Upper lobe of right lung (tissue), 1 donor: ENCODE data around the gene TUBGCP2. TPM values are rescaled to one million over a fixed set of nuclear protein-coding genes. Genes with fewer than 3 reads are reported as not detected.

Experiments
- ATAC-seq: fragments of 200-7000 bp; cut with Tn5 transposase; one replicate; pipeline ENCODE4 v1.9.1; 2020; ENCODE audit warnings: mild to moderate bottlenecking, moderate library complexity
- DNase-seq: peaks from one replicate; pipeline ENCODE4 v3.0.0-alpha.2; 2020
- H3K27ac ChIP-seq: fragments of 200-600 bp; one replicate; pipeline ENCODE4 v1.8.0; 2022
- H3K27me3 ChIP-seq: fragments of 200-600 bp; one replicate; pipeline ENCODE4 v1.8.0; 2022; ENCODE audit warnings: mild to moderate bottlenecking
- H3K36me3 ChIP-seq: fragments of 200-600 bp; one replicate; pipeline ENCODE4 v1.8.0; 2022
- H3K4me1 ChIP-seq: fragments of 200-600 bp; one replicate; pipeline ENCODE4 v1.8.0; 2022
- H3K4me3 ChIP-seq: fragments of 200-600 bp; one replicate; pipeline ENCODE4 v1.8.0; 2022; ENCODE audit warnings: mild to moderate bottlenecking
- H3K9me3 ChIP-seq: fragments of 200-600 bp; one replicate; pipeline ENCODE4 v1.8.0; 2022
- intact Hi-C: fragments of 100-400 bp; cut with DNase I; formaldehyde crosslinking; loops from one replicate; pipeline ENCODE4 v1.11.0; 2022
- total RNA-seq: library from RNA; stranded (reverse); fragmentation: NEBNext Ultra II Directional; extraction: Animal tissue kit (Norgen Biotek cat#: 25700); gene quantifications from one replicate; pipeline ENCODE4 v1.2.1, GENCODE V29; 2021
- TF ChIP-seq, protein P1 (sequence below): fragments of 200-600 bp; IDR thresholded peaks from one replicate; pipeline ENCODE4 v1.8.0; 2022; ENCODE audit warnings: antibody characterized with exemption
- donor health status: DM: no; HTN: yes; CAD: no; lungs with severe emphysema.

TUBGCP2 gene
- total RNA-seq, 1 donor from 2014 or later: 44.6 TPM

DNA sequence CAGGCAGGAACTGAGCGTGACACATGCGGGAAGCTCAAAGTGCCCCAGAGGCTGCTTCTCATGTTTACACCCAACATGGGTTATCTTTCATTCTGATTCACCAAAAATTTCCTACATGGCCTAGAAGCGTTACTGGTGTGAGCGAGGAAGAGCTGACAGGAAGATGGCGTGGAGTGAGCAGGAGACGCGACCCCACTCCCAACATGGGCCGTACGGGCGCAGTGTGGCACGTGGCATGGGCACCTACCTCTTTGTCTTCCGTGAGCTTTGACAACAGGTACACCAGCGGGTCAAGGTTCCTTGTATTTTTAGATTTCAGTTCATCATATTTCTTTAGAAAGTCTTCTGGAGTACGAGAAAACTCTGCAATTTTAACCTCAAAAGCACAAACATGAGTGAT is 8.9 kb downstream of the TUBGCP2 start:
- TF ChIP-seq, protein P1, sequence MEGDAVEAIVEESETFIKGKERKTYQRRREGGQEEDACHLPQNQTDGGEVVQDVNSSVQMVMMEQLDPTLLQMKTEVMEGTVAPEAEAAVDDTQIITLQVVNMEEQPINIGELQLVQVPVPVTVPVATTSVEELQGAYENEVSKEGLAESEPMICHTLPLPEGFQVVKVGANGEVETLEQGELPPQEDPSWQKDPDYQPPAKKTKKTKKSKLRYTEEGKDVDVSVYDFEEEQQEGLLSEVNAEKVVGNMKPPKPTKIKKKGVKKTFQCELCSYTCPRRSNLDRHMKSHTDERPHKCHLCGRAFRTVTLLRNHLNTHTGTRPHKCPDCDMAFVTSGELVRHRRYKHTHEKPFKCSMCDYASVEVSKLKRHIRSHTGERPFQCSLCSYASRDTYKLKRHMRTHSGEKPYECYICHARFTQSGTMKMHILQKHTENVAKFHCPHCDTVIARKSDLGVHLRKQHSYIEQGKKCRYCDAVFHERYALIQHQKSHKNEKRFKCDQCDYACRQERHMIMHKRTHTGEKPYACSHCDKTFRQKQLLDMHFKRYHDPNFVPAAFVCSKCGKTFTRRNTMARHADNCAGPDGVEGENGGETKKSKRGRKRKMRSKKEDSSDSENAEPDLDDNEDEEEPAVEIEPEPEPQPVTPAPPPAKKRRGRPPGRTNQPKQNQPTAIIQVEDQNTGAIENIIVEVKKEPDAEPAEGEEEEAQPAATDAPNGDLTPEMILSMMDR: no peak
- H3K9me3 ChIP-seq: no peaks in the 10 kb centered on the region

DNA sequence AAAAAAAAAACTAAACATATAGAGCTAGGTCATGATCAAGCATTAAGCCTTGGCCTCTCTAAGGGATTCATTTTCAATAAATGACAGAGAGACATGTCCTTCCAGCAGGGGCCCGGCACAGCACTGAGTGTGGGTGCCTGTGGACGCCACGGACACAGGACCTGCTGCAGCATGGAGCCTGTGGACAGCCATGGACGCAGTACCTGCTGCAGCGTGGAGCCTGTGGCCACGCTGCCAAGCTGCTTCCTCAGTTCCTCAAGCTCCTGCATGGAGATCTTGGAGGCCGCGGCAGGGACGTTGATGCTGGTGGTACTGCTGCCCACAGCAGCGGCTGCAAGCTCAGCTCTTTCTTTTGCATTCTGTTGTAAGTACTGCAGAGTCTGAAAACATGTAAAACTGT is 9.4 kb downstream of the TUBGCP2 start:
- DNase-seq: no peak
- ATAC-seq: no peak
- H3K27me3 ChIP-seq: no peaks in the 10 kb centered on the region
- H3K27ac ChIP-seq: no peak overlapping the region
- intact Hi-C loops: no loop called here
- peaks cover 84% of the 10 kb centered on the region for H3K36me3 ChIP-seq
- TF ChIP-seq, protein P1: no peak
- H3K4me3 ChIP-seq: no peak overlapping the region
- H3K9me3 ChIP-seq: no peaks in the 10 kb centered on the region
- no peaks in the 10 kb centered on the region for H3K4me1 ChIP-seq

More for the DNA sequence above, 8.9 kb downstream of the TUBGCP2 start:
- Histone ChIP-seq H3K27ac (no peak overlapping the region), H3K27me3 (no peaks in the 10 kb centered on the region), H3K36me3 (peaks cover 79% of the 10 kb centered on the region), H3K4me3 (no peak overlapping the region), H3K4me1 (no peaks in the 10 kb centered on the region)
- intact Hi-C loops: no loop called here
- DNase-seq (no peak), ATAC-seq (no peak)

DNA sequence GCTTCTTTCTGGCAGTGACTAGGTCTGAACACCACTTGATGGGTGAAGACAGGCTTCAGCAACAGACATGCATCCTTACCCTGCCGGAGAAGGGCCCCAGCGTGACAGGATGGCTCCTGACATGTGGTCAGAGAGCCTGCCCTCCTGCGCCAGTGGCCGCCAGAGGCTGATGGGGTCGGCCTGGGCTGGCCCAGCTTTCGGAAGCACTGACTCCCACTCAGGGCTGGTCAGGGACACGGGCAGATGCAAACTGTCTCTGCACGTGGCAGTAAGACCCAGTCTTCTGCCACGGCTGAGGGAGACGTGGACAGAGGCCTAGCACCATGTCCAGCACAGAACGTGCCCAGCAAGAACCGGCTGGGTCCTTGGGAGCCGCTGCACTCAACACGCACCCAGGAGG is 10.2 kb downstream of the TUBGCP2 start:
- DNase-seq (no peak), ATAC-seq (no peak)
- Histone ChIP-seq H3K4me3 (no peak overlapping the region), H3K27ac (no peak overlapping the region), H3K27me3 (no peaks in the 10 kb centered on the region), H3K4me1 (no peaks in the 10 kb centered on the region), H3K36me3 (peaks cover 91% of the 10 kb centered on the region), H3K9me3 (no peaks in the 10 kb centered on the region)
- intact Hi-C loops: no loop called here
- TF ChIP-seq, protein P1: no peak

DNA sequence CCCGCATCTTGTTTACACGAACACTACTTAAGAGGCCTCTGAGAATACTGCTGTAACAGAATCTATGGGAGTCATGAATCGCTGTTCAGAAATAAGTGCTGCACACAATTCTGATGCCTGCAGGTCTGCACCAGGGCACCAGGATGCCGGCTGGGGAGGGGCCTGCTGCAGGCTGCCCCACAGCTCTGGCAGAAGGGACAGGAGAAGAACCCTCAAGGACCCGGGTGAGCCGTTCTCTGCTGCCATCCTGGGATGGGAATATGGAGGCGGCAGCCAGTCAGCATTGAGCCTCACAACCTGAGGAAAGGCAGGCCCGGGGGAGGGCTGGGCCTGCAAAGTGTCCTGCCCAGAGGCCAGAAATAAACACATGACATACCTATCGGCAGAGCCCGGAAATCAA is 11.2 kb downstream of the TUBGCP2 start:
- no peak for DNase-seq
- H3K36me3 ChIP-seq: peaks cover 98% of the 10 kb centered on the region

DNA sequence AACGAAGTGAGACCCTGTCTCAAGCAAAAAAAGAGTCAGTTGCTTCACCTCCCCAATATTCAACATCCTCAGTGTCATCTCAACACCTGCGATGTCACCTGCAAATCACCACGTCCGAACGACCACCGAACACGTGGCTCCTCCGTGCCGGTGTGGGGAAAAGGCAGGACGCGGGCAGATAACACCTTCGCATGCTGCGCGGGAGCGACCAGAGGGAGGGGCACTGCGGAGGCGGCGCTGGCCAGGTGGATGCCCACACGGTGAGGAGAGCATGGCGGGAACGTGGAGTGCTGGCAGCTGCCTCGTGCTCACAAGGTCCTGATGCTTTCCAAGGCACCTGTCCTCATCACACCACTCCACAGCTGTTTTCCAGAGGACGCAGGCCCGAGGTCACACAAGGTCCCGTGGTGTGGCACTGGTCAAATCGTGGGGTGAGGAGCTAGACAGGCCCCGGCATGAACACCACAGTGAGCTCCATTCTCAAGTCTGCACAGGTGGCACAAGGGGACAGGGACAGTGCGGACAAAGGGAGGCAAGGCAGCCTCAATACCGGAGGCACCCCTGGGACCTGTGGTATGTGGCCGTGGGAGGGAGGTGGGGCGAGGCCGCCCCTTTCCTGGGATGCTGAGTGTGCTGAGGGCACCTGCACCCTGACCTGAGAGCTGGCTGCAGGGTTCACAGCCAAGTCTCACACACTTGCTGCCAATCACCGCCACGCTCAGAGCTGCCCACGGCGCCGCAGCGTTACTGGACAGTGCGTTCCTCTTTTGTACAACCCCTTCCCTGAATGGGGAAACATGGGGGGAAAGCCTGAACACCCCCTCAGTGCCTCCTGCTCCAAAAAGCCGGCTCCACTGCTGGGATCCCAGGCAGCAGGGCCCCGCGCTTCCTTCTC is 13.0 kb downstream of the TUBGCP2 start:
- no peaks in the 10 kb centered on the region for H3K4me1 ChIP-seq
- intact Hi-C loops: no loop called here
- no peak overlapping the region for H3K4me3 ChIP-seq
- ATAC-seq: no peak
- no peak overlapping the region for H3K27ac ChIP-seq
- no peaks in the 10 kb centered on the region for H3K9me3 ChIP-seq
- H3K36me3 ChIP-seq: peaks cover 86% of the 10 kb centered on the region
- DNase-seq: no peak
- no peaks in the 10 kb centered on the region for H3K27me3 ChIP-seq
- TF ChIP-seq, protein P1: no peak

More for the DNA sequence above, 11.2 kb downstream of the TUBGCP2 start:
- Histone ChIP-seq H3K4me1 (no peaks in the 10 kb centered on the region), H3K9me3 (no peaks in the 10 kb centered on the region), H3K27me3 (no peaks in the 10 kb centered on the region), H3K4me3 (no peak overlapping the region), H3K27ac (no peak overlapping the region)
- no peak for ATAC-seq
- TF ChIP-seq, protein P1: no peak
- intact Hi-C loops: no loop called here
